B cell (primary cell): ENCODE results near the gene PLEKHH2. TPM values are rescaled to one million over a fixed set of nuclear protein-coding genes. Genes with fewer than 3 reads are reported as not detected.

Source experiments
- ATAC-seq: fragments of 200-7000 bp; cut with Tn5 transposase; one replicate; pipeline ENCODE4 v1.10.0; 2021; ENCODE audit warnings: low read depth, mild to moderate bottlenecking, moderate number of reproducible peaks, moderate library complexity
- CTCF ChIA-PET: fragments of 350-600 bp; sonication (Branson Sonifier 250); formaldehyde crosslinking; loops from one replicate; lab custom pipeline; 2021; ENCODE audit warnings: antibody characterized with exemption, inconsistent platforms; lab: Charles Lee
- POLR2A ChIA-PET: fragments of 350-600 bp; sonication (Branson Sonifier 250); formaldehyde crosslinking; loops from one replicate; lab custom pipeline; 2021; ENCODE audit warnings: antibody characterized with exemption; lab: Charles Lee
- DNase-seq: peaks from one replicate; pipeline ENCODE4 v3.0.0; 2013
- H2AFZ ChIP-seq: 2 replicates; pipeline ENCODE4 v1.6.1; 2012; ENCODE audit warnings: mild to moderate bottlenecking, low read depth, low read length; ENCODE audit not compliant: insufficient read depth, poor library complexity, severe bottlenecking
- H3K27ac ChIP-seq, 2 donors: 1 replicate in 1 of 2; 2 replicates in 1 of 2; pipeline ENCODE4 v1.5.1; 2012 to 2013; ENCODE audit warnings: low read length in 2 of 2, mild to moderate bottlenecking in 2 of 2, moderate library complexity in 1 of 2
- H3K27me3 ChIP-seq, 4 experiments: fragments of 200-600 bp in 1 of 4; sonication (generic) in 1 of 4; replicated peaks in 1 of 4; 1 replicate in 2 of 4; 2 replicates in 2 of 4; pipeline versions ENCODE4 v1.6.1 to v1.7.0; 2013 to 2016; ENCODE audit warnings: low read length in 3 of 4, mild to moderate bottlenecking in 2 of 4, mixed read lengths in 1 of 4, moderate library complexity in 1 of 4; ENCODE audit not compliant: insufficient read depth in 4 of 4, control insufficient read depth in 3 of 4; ENCODE audit errors: control extremely low read depth in 1 of 4
- H3K36me3 ChIP-seq, 2 experiments: replicated peaks in 1 of 2; 1 replicate in 1 of 2; 2 replicates in 1 of 2; pipeline versions ENCODE4 v1.6.1 to v1.7.1; 2013; ENCODE audit warnings: low read length in 1 of 2; ENCODE audit not compliant: insufficient read depth in 2 of 2, control insufficient read depth in 1 of 2; ENCODE audit errors: control extremely low read depth in 1 of 2, extremely low read depth in 1 of 2
- H3K4me1 ChIP-seq, 2 donors: fragments of 200-600 bp in 1 of 2; sonication (generic) in 1 of 2; 1 replicate in 1 of 2; 2 replicates in 1 of 2; pipeline versions ENCODE4 v1.5.1 to v1.6.1; 2013 to 2017; ENCODE audit warnings: low read length in 2 of 2; ENCODE audit not compliant: control insufficient read depth in 2 of 2, insufficient read depth in 2 of 2
- H3K4me2 ChIP-seq: replicated peaks from 2 replicates; pipeline ENCODE3; 2012; ENCODE audit warnings: mild to moderate bottlenecking, low read depth, low read length; ENCODE audit not compliant: poor library complexity, severe bottlenecking
- H3K4me3 ChIP-seq, 5 experiments: fragments of 200-600 bp in 1 of 5; sonication (generic) in 1 of 5; 1 replicate in 3 of 5; 2 replicates in 2 of 5; pipeline versions ENCODE4 v1.5.1 to v1.7.0; 2011 to 2016; ENCODE audit warnings: low read length in 4 of 5, mild to moderate bottlenecking in 4 of 5, low read depth in 2 of 5, control low read depth in 1 of 5, moderate library complexity in 1 of 5; ENCODE audit not compliant: insufficient read depth in 1 of 5; ENCODE audit errors: control extremely low read depth in 1 of 5, extremely low read depth in 1 of 5
- H3K79me2 ChIP-seq: fragments of 200-600 bp; sonication (generic); one replicate; pipeline ENCODE4 v1.6.0; 2016; ENCODE audit warnings: low read length; ENCODE audit not compliant: control insufficient read depth, insufficient read depth
- H3K9ac ChIP-seq: fragments of 200-600 bp; sonication (generic); 2 replicates; pipeline ENCODE4 v1.6.1; 2017; ENCODE audit warnings: mild to moderate bottlenecking, low read length, moderate library complexity
- H3K9me3 ChIP-seq, 3 donors: one replicate each; pipeline versions ENCODE4 v1.6.1 to v1.7.1; 2013; ENCODE audit warnings: low read length in 2 of 3; ENCODE audit not compliant: control insufficient read depth in 2 of 3, insufficient read depth in 1 of 3; ENCODE audit errors: control extremely low read depth in 1 of 3
- H4K20me1 ChIP-seq: 2 replicates; pipeline ENCODE4 v1.6.0; 2012; ENCODE audit warnings: mild to moderate bottlenecking, low read length; ENCODE audit not compliant: insufficient read depth, control insufficient read depth, poor library complexity, severe bottlenecking
- H3K27ac Mint-ChIP-seq: one replicate; pipeline ENCODE4 v1.8.0; 2021; ENCODE audit warnings: mixed read lengths
- H3K27me3 Mint-ChIP-seq: one replicate; pipeline ENCODE4 v1.8.0; 2021; ENCODE audit warnings: mixed read lengths
- H3K4me1 Mint-ChIP-seq: one replicate; pipeline ENCODE4 v1.8.0; 2021; ENCODE audit warnings: mixed read lengths
- H3K4me3 Mint-ChIP-seq: one replicate; pipeline ENCODE4 v1.8.0; 2021; ENCODE audit warnings: mixed read lengths
- H3K9me3 Mint-ChIP-seq: one replicate; pipeline ENCODE4 v1.8.0; 2022; ENCODE audit warnings: mixed read lengths; ENCODE audit not compliant: insufficient read depth
- EZH2 ChIP-seq: IDR thresholded peaks from 2 replicates; pipeline ENCODE4 v1.6.1; 2012; ENCODE audit warnings: borderline replicate concordance, low read depth, mild to moderate bottlenecking, moderate library complexity, low read length; ENCODE audit not compliant: insufficient read depth, poor library complexity, severe bottlenecking
- WGBS: methylation state at CpG from one replicate; pipeline ENCODE4 v1.1.5; 2013; ENCODE audit warnings: missing lambda C conversion rate; ENCODE audit not compliant: insufficient coverage; 5-methylcytosine and 5-hydroxymethylcytosine counted together
- intact Hi-C: fragments of 100-400 bp; cut with micrococcal nuclease; formaldehyde crosslinking; loops from one replicate; pipeline ENCODE4 v1.10.0; 2022
- polyA plus RNA-seq: library from polyadenylated mRNA; depleted of rRNA; stranded (reverse); fragments of >200 nt; gene quantifications from 2 replicates; pipeline ENCODE4 v1.2.3, GENCODE V29; 2012
- total RNA-seq, 2 donors: library from RNA; stranded (reverse); fragments of 120-200 nt in 1 of 2; gene quantifications; 1 replicate in 1 of 2; 2 replicates in 1 of 2; pipeline versions ENCODE4 v1.2.3 to v1.2.4, GENCODE V29; 2013 to 2022
- TF ChIP-seq, protein P1 (sequence below): fragments of 200-600 bp; IDR thresholded peaks from one replicate; pipeline ENCODE4 v1.8.0; 2022; ENCODE audit warnings: antibody characterized with exemption, mild to moderate bottlenecking

The PLEKHH2 gene
- total and polyA plus RNA-seq, 2 donors (not counting 1 experiment from before 2014, with no cell fraction given): 0.17 to 0.19 TPM

GRCh38 chr2:43745457-43745856, 108.4 kb downstream of the PLEKHH2 start:
- ChIA-PET POLR2A (no interaction called here), CTCF (no interaction called here)
- WGBS: 60% methylated on average over 1 of the region's 3 CpGs
- peaks cover 0 to 3% (median under 1%) of the 10 kb centered on the region in 4 experiments for H3K27me3 ChIP-seq
- no peak overlapping the region for H2AFZ ChIP-seq
- H3K27ac ChIP-seq: no peak overlapping the region
- ATAC-seq (no peak), DNase-seq (no peak)
- no peaks in the 10 kb centered on the region for H3K36me3 ChIP-seq
- TF ChIP-seq, protein P1, sequence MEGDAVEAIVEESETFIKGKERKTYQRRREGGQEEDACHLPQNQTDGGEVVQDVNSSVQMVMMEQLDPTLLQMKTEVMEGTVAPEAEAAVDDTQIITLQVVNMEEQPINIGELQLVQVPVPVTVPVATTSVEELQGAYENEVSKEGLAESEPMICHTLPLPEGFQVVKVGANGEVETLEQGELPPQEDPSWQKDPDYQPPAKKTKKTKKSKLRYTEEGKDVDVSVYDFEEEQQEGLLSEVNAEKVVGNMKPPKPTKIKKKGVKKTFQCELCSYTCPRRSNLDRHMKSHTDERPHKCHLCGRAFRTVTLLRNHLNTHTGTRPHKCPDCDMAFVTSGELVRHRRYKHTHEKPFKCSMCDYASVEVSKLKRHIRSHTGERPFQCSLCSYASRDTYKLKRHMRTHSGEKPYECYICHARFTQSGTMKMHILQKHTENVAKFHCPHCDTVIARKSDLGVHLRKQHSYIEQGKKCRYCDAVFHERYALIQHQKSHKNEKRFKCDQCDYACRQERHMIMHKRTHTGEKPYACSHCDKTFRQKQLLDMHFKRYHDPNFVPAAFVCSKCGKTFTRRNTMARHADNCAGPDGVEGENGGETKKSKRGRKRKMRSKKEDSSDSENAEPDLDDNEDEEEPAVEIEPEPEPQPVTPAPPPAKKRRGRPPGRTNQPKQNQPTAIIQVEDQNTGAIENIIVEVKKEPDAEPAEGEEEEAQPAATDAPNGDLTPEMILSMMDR: no peak
- TF ChIP-seq EZH2: no peak
- no peaks in the 10 kb centered on the region for H4K20me1 ChIP-seq
- H3K4me3 ChIP-seq: no peak overlapping the region
- intact Hi-C loops: no loop called here
- H3K4me2 ChIP-seq: no peak overlapping the region
- H3K79me2 ChIP-seq: no peaks in the 10 kb centered on the region
- Mint-ChIP-seq H3K27me3 (peaks cover 10% of the 10 kb centered on the region), H3K4me1 (no peaks in the 10 kb centered on the region), H3K27ac (no peak overlapping the region), H3K4me3 (no peak overlapping the region), H3K9me3 (no peaks in the 10 kb centered on the region)
- no peak overlapping the region for H3K9ac ChIP-seq
- no peaks in the 10 kb centered on the region for H3K4me1 ChIP-seq
- no peaks in the 10 kb centered on the region for H3K9me3 ChIP-seq

DNA sequence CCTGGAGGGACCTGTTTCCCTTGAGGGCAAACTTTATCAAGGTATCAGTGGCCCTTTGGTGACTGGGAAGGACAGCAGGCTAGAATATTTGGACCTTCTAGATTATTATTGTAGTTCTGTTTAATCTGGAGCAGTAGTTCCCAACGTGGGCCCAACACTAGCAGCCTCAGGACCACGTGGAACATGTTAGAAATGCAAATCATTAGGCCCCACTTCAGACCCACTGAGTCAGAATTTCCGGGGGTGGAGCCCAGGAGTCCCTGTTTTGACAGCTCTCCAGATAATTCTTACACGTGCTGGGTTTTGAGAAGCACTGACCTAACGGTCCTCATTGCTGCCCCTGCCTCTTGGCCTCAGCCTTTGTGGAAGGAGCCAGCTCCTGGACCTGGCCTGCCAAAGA, 111.3 kb downstream of the PLEKHH2 start:
- DNase-seq: no peak
- H3K9ac ChIP-seq: no peak overlapping the region
- no peak for ATAC-seq
- CTCF ChIA-PET: no interaction called here
- no peak overlapping the region for H3K4me2 ChIP-seq
- Mint-ChIP-seq H3K4me3 (no peak overlapping the region), H3K27ac (no peak overlapping the region), H3K27me3 (peaks cover 5% of the 10 kb centered on the region), H3K4me1 (no peaks in the 10 kb centered on the region), H3K9me3 (no peaks in the 10 kb centered on the region)
- H4K20me1 ChIP-seq: no peaks in the 10 kb centered on the region
- no peak overlapping the region for H3K4me3 ChIP-seq
- POLR2A ChIA-PET: no interaction called here
- H3K36me3 ChIP-seq: no peaks in the 10 kb centered on the region
- no peak overlapping the region for H3K27ac ChIP-seq
- H3K27me3 ChIP-seq: no peaks in the 10 kb centered on the region
- TF ChIP-seq, protein P1: no peak
- TF ChIP-seq EZH2: no peak
- no peaks in the 10 kb centered on the region for H3K9me3 ChIP-seq
- no peak overlapping the region for H2AFZ ChIP-seq
- intact Hi-C loops: no loop called here
- no peaks in the 10 kb centered on the region for H3K4me1 ChIP-seq
- H3K79me2 ChIP-seq: no peaks in the 10 kb centered on the region
- 73% methylated on average over 5 of the region's 5 CpGs for WGBS
